Measurements from ENCODE around the gene FAM117A.

Gene FAM117A

GRCh38 chr17:49763735-49764558 is at the start of gene FAM117A:
Gene FAM117A, minus strand, starts transcription at chr17:49764131. Its CDS starts 44 bp downstream, at chr17:49764087.
- DNase-seq = peak; percentile 97

- DNase-seq = no peak
Measured at GRCh38 chr17:49809056-49809455, 45.1 kb upstream of the FAM117A start.

- DNase-seq = no peak
Measured at GRCh38 chr17:49798738-49799137, 34.8 kb upstream of the FAM117A start.

GRCh38 chr17:49798182-49798581 is 34.3 kb upstream of the FAM117A start:
- no peak for DNase-seq

- DNase-seq = no peak
Measured at GRCh38 chr17:49795372-49795771, 31.4 kb upstream of the FAM117A start.

- DNase-seq = no peak
Measured at GRCh38 chr17:49793309-49793708, 29.4 kb upstream of the FAM117A start.

GRCh38 chr17:49789243-49789578 is 25.3 kb upstream of the FAM117A start:
- no peak for DNase-seq

GRCh38 chr17:49788478-49789242 is 24.7 kb upstream of the FAM117A start, which contains the start of gene KAT7:
Gene KAT7, plus strand, starts transcription at chr17:49788681. Its CDS starts 154 bp downstream, at chr17:49788835.
- DNase-seq = peak; percentile 100

- DNase-seq = peak; percentile 9
Measured at GRCh38 chr17:49787884-49788477, 24.1 kb upstream of the FAM117A start.

- DNase-seq = no peak
Measured at GRCh38 chr17:49784636-49785035, 20.7 kb upstream of the FAM117A start.

- no peak for DNase-seq
Measured at GRCh38 chr17:49783791-49784190, 19.9 kb upstream of the FAM117A start.

GRCh38 chr17:49783071-49783715 is 19.3 kb upstream of the FAM117A start:
- DNase-seq = no peak

- DNase-seq = peak; percentile 84
Measured at GRCh38 chr17:49779739-49780231, 15.9 kb upstream of the FAM117A start.

- DNase-seq = no peak
Measured at GRCh38 chr17:49779156-49779738, 15.3 kb upstream of the FAM117A start.

GRCh38 chr17:49777563-49777962 is 13.6 kb upstream of the FAM117A start:
- no peak for DNase-seq

- DNase-seq = no peak
Measured at GRCh38 chr17:49776551-49777300, 12.8 kb upstream of the FAM117A start.

GRCh38 chr17:49775546-49776260 is 11.8 kb upstream of the FAM117A start:
- peak; percentile 9 for DNase-seq

GRCh38 chr17:49766918-49767530 is 3.1 kb upstream of the FAM117A start:
- DNase-seq = no peak

GRCh38 chr17:49764559-49765180 is 739 bp upstream of the FAM117A start:
- no peak for DNase-seq

All from fibroblast of upper back skin (primary cell).